HG03108 (cell line): ENCODE data around the gene SEC24A.
"Not testable (repeated sequence)": the region's sequence is repeated elsewhere in the genome, so short reads cannot be mapped to it uniquely, and the experiment has no call there.

Experiments used
- ATAC-seq: cut with Tn5 transposase; IDR thresholded peaks from one replicate; pipeline ENCODE4 v1.9.1; 2021; ENCODE audit warnings: moderate library complexity; ENCODE audit not compliant: unreplicated experiment

The SEC24A gene

GRCh38 chr5:134648425-134649162 lies at the start of gene SEC24A:
Gene SEC24A (plus strand): TSS chr5:134648785. CDS start chr5:134649077, 292 bp downstream.
- peak; percentile 79 for ATAC-seq

- not testable (repeated sequence) for ATAC-seq
These were observed 48.8 kb upstream of the SEC24A start for GRCh38 chr5:134599820-134600219.

- ATAC-seq: no peak
These were observed 48.0 kb upstream of the SEC24A start for GRCh38 chr5:134600600-134600999.

GRCh38 chr5:134603059-134603458 lies 45.5 kb upstream of the SEC24A start:
- ATAC-seq: peak; percentile 71

- ATAC-seq: peak; percentile 39
These were observed 43.7 kb upstream of the SEC24A start for GRCh38 chr5:134604908-134605307.

GRCh38 chr5:134606726-134607125 lies 41.9 kb upstream of the SEC24A start:
- no peak for ATAC-seq

GRCh38 chr5:134608555-134608954 lies 40.0 kb upstream of the SEC24A start:
- no peak for ATAC-seq

- ATAC-seq: no peak
These were observed 39.2 kb upstream of the SEC24A start for GRCh38 chr5:134609232-134609851.

GRCh38 chr5:134610725-134611124 lies 37.9 kb upstream of the SEC24A start:
- no peak for ATAC-seq

- no peak for ATAC-seq
These were observed 37.1 kb upstream of the SEC24A start for GRCh38 chr5:134611515-134611914.

GRCh38 chr5:134614450-134615085 lies 34.0 kb upstream of the SEC24A start:
- ATAC-seq: no peak

- ATAC-seq: no peak
These were observed 28.0 kb upstream of the SEC24A start for GRCh38 chr5:134620634-134621033.

- ATAC-seq: no peak
These were observed 23.0 kb upstream of the SEC24A start for GRCh38 chr5:134625559-134625958.

GRCh38 chr5:134626369-134627014 lies 22.1 kb upstream of the SEC24A start:
- no peak for ATAC-seq

- no peak for ATAC-seq
These were observed 14.4 kb upstream of the SEC24A start for GRCh38 chr5:134634227-134634626.

GRCh38 chr5:134635366-134635765 lies 13.2 kb upstream of the SEC24A start:
- not testable (repeated sequence) for ATAC-seq

- ATAC-seq: no peak
These were observed 11.4 kb upstream of the SEC24A start for GRCh38 chr5:134637116-134637721.

GRCh38 chr5:134638760-134639201 lies 9.8 kb upstream of the SEC24A start:
- ATAC-seq: no peak

- no peak for ATAC-seq
These were observed 5.6 kb upstream of the SEC24A start for GRCh38 chr5:134642931-134643530.

GRCh38 chr5:134647750-134648424 lies 698 bp upstream of the SEC24A start:
- ATAC-seq: peak; percentile 34
